SK-N-SH treated with all-trans-retinoic acid at 6 μM for 48 hours (cell line): ENCODE measurements around the gene KCNC3.

Experiments used
- ATAC-seq: fragments of 200-7000 bp; cut with Tn5 transposase; 3 replicates; pipeline ENCODE4 v1.9.1; 2020; ENCODE audit warnings: mild to moderate bottlenecking, moderate library complexity
- ARNTL ChIP-seq: fragments of 450-650 bp; formaldehyde crosslinking; IDR thresholded peaks from 2 replicates; pipeline ENCODE4 v1.5.0; 2020; ENCODE audit warnings: low read depth, mild to moderate bottlenecking, moderate library complexity, borderline replicate concordance
- BACH2 ChIP-seq: fragments of 250-450 bp; sonication (Bioruptor Pico); IDR thresholded peaks from 2 replicates; pipeline ENCODE4 v1.9.0; 2021; ENCODE audit warnings: mild to moderate bottlenecking, borderline replicate concordance
- CSDC2 ChIP-seq: fragments of 250-450 bp; sonication (Bioruptor Pico); IDR thresholded peaks from 2 replicates; pipeline ENCODE4 v1.5.0; 2020; ENCODE audit warnings: mild to moderate bottlenecking, moderate library complexity
- ESRRG ChIP-seq: fragments of 250-450 bp; sonication (Bioruptor Pico); IDR thresholded peaks from 2 replicates; pipeline ENCODE4 v1.6.1; 2021; ENCODE audit warnings: mild to moderate bottlenecking
- GLIS3 ChIP-seq: fragments of 250-450 bp; sonication (Bioruptor Pico); IDR thresholded peaks from 2 replicates; pipeline ENCODE4 v1.5.0; 2020; ENCODE audit warnings: mild to moderate bottlenecking, moderate library complexity
- ISL1 ChIP-seq: fragments of 250-450 bp; sonication (Bioruptor Pico); IDR thresholded peaks from 2 replicates; pipeline ENCODE4 v2.1.2; 2022; ENCODE audit warnings: mild to moderate bottlenecking, moderate library complexity
- OSR1 ChIP-seq: fragments of 250-450 bp; sonication (Bioruptor Pico); IDR thresholded peaks from 2 replicates; pipeline ENCODE4 v1.8.0; 2022; ENCODE audit warnings: moderate library complexity, mild to moderate bottlenecking, inconsistent platforms
- PATZ1 ChIP-seq: fragments of 250-450 bp; sonication (Bioruptor Pico); IDR thresholded peaks from 2 replicates; pipeline ENCODE4 v1.8.0; 2020; ENCODE audit warnings: mild to moderate bottlenecking, moderate library complexity, borderline replicate concordance
- PPARA ChIP-seq: fragments of 250-450 bp; sonication (Bioruptor Pico); IDR thresholded peaks from 2 replicates; pipeline ENCODE4 v1.5.0; 2020; ENCODE audit warnings: mild to moderate bottlenecking, borderline replicate concordance
- SNAI2 ChIP-seq: fragments of 250-450 bp; sonication (Bioruptor Pico); IDR thresholded peaks from 2 replicates; pipeline ENCODE4 v1.5.0; 2020; ENCODE audit warnings: mild to moderate bottlenecking, moderate library complexity
- TCF4 ChIP-seq: fragments of 250-450 bp; sonication (Bioruptor Pico); IDR thresholded peaks from 2 replicates; pipeline ENCODE4 v1.8.0; 2021; ENCODE audit warnings: mild to moderate bottlenecking, moderate library complexity, borderline replicate concordance
- TSHZ2 ChIP-seq: fragments of 250-450 bp; sonication (Bioruptor Pico); IDR thresholded peaks from 2 replicates; pipeline ENCODE4 v1.5.0; 2020; ENCODE audit warnings: mild to moderate bottlenecking, moderate library complexity
- ZFP3 ChIP-seq: fragments of 250-450 bp; sonication (Bioruptor Pico); IDR thresholded peaks from 2 replicates; pipeline ENCODE4 v1.5.0; 2020; ENCODE audit warnings: mild to moderate bottlenecking, moderate library complexity
- ZFP30 ChIP-seq: fragments of 450-650 bp; formaldehyde crosslinking; IDR thresholded peaks from 2 replicates; pipeline ENCODE4 v1.5.0; 2022; ENCODE audit warnings: mild to moderate bottlenecking, moderate library complexity
- ZNF565 ChIP-seq: fragments of 450-650 bp; formaldehyde crosslinking; conservative IDR thresholded peaks from 2 replicates; pipeline ENCODE4 v1.5.0; 2020; ENCODE audit warnings: low read depth, mild to moderate bottlenecking, moderate library complexity
- ZNF70 ChIP-seq: fragments of 450-650 bp; formaldehyde crosslinking; IDR thresholded peaks from 2 replicates; pipeline ENCODE4 v1.5.0; 2020; ENCODE audit warnings: mild to moderate bottlenecking, moderate library complexity
- ZNF8 ChIP-seq: fragments of 450-650 bp; formaldehyde crosslinking; IDR thresholded peaks from 2 replicates; pipeline ENCODE4 v1.5.0; 2020; ENCODE audit warnings: mild to moderate bottlenecking, moderate library complexity
- TF ChIP-seq, protein P1 (sequence below): fragments of 250-450 bp; sonication (Bioruptor Pico); IDR thresholded peaks from 2 replicates; pipeline ENCODE4 v1.5.1; 2020; ENCODE audit warnings: low read depth, mild to moderate bottlenecking, moderate library complexity
- TF ChIP-seq, protein P2 (sequence below): fragments of 250-450 bp; sonication (Bioruptor Pico); IDR thresholded peaks from 2 replicates; pipeline ENCODE4 v1.5.1; 2021; ENCODE audit warnings: mild to moderate bottlenecking, moderate library complexity
- TF ChIP-seq, protein P3 (sequence below): fragments of 250-450 bp; sonication (Bioruptor Pico); IDR thresholded peaks from 2 replicates; pipeline ENCODE4 v1.8.0; 2021; ENCODE audit warnings: low read depth, mild to moderate bottlenecking, moderate library complexity, borderline replicate concordance

Gene KCNC3

DNA sequence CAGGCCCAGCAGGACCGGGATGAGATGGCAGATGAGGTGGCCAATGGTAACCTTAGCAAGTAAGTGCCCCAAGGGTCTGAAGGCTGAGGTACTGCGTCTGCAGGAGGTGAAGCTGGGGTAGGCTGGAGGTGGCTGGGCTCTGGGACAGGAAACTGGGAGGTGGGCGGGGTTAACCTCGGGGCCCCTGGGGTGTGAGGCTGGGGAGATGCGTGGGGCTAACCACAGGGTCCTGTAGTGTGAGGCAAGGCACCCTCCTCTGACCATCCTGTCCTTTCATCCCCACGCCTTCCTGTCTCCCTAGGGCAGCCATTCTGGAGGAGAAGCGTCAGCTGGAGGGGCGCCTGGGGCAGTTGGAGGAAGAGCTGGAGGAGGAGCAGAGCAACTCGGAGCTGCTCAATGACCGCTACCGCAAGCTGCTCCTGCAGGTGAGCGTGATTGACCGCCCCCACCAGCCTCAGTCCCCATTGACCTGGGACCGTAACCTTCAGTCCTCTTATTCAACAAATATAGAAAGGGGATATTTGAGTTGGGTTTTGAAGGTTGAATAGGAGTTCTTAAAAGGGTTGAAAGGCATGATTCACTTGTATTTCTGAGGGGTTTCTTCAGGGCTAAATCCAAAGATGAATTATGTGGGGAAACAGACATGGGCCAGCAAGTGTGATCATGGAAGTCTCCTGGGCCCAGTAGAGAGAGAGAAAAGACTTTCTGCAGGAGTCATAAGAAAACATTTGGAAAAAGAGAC lies 35.7 kb downstream of the KCNC3 start:
- ATAC-seq: no peak
- TF ChIP-seq, protein P1, sequence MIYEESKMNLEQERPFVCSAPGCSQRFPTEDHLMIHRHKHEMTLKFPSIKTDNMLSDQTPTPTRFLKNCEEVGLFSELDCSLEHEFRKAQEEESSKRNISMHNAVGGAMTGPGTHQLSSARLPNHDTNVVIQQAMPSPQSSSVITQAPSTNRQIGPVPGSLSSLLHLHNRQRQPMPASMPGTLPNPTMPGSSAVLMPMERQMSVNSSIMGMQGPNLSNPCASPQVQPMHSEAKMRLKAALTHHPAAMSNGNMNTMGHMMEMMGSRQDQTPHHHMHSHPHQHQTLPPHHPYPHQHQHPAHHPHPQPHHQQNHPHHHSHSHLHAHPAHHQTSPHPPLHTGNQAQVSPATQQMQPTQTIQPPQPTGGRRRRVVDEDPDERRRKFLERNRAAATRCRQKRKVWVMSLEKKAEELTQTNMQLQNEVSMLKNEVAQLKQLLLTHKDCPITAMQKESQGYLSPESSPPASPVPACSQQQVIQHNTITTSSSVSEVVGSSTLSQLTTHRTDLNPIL (CRISPR knock-in tag): no peak
- TF ChIP-seq BACH2 (CRISPR knock-in tag) (no peak), ZFP3 (CRISPR knock-in tag) (peak; percentile 94), ZFP30 (CRISPR knock-in tag) (no peak)
- TF ChIP-seq, protein P2, sequence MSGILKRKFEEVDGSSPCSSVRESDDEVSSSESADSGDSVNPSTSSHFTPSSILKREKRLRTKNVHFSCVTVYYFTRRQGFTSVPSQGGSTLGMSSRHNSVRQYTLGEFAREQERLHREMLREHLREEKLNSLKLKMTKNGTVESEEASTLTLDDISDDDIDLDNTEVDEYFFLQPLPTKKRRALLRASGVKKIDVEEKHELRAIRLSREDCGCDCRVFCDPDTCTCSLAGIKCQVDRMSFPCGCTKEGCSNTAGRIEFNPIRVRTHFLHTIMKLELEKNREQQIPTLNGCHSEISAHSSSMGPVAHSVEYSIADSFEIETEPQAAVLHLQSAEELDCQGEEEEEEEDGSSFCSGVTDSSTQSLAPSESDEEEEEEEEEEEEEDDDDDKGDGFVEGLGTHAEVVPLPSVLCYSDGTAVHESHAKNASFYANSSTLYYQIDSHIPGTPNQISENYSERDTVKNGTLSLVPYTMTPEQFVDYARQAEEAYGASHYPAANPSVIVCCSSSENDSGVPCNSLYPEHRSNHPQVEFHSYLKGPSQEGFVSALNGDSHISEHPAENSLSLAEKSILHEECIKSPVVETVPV (CRISPR knock-in tag): no peak
- TF ChIP-seq, all 23 proteins: peak for 1

DNA sequence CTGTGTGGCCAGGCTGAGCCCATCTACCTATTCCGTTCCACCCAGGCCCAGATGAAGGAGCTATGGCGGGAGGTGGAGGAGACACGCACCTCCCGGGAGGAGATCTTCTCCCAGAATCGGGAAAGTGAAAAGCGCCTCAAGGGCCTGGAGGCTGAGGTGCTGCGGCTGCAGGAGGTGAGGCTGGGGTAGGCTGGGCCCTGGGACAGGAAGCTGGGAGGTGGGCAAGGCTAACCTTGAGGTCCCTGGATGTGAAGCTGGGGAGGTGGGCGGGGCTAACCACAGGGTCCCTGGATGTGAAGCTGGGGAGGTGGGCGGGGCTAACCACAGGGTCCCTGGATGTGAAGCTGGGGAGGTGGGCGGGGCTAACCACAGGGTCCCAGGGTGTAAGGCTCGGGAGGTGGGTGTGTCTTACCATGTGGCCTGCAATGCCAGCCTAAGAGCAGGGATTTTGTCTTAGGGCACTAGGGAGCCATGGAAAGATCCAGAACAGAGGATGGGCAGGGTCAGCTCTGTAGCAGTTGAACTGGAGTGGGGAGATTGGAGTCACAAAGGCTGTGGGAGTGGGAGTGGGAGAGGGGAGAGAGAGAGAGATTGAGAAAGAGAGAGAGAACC lies 36.9 kb downstream of the KCNC3 start:
- TF ChIP-seq PATZ1 (CRISPR knock-in tag) (no peak), SNAI2 (CRISPR knock-in tag) (no peak), BACH2 (CRISPR knock-in tag) (no peak), PPARA (CRISPR knock-in tag) (no peak), ZFP30 (CRISPR knock-in tag) (no peak), TSHZ2 (no peak), OSR1 (no peak), ZNF70 (CRISPR knock-in tag) (no peak), ESRRG (CRISPR knock-in tag) (no peak), ZNF565 (CRISPR knock-in tag) (no peak), CSDC2 (CRISPR knock-in tag) (no peak)
- TF ChIP-seq, protein P2 (CRISPR knock-in tag): no peak
- no peak for ATAC-seq

- ATAC-seq: no peak
- TF ChIP-seq ZNF8 (CRISPR knock-in tag) (no peak), ZNF70 (CRISPR knock-in tag) (no peak), CSDC2 (CRISPR knock-in tag) (no peak), SNAI2 (CRISPR knock-in tag) (no peak), ZNF565 (CRISPR knock-in tag) (no peak), ARNTL (no peak), GLIS3 (CRISPR knock-in tag) (no peak), TCF4 (no peak), ESRRG (CRISPR knock-in tag) (no peak), ZFP3 (CRISPR knock-in tag) (no peak), ZFP30 (CRISPR knock-in tag) (no peak), ISL1 (CRISPR knock-in tag) (no peak)
- TF ChIP-seq, protein P3, sequence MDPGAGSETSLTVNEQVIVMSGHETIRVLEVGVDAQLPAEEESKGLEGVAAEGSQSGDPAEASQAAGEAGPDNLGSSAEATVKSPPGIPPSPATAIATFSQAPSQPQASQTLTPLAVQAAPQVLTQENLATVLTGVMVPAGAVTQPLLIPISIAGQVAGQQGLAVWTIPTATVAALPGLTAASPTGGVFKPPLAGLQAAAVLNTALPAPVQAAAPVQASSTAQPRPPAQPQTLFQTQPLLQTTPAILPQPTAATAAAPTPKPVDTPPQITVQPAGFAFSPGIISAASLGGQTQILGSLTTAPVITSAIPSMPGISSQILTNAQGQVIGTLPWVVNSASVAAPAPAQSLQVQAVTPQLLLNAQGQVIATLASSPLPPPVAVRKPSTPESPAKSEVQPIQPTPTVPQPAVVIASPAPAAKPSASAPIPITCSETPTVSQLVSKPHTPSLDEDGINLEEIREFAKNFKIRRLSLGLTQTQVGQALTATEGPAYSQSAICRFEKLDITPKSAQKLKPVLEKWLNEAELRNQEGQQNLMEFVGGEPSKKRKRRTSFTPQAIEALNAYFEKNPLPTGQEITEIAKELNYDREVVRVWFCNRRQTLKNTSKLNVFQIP: no peak
- TF ChIP-seq, protein P1 (CRISPR knock-in tag): no peak
Observed at GRCh38 chr19:50290775-50291174, 38.4 kb downstream of the KCNC3 start.
